GM23248 (cell line): ENCODE measurements around the gene CHCHD1.

Experiments
- EZH2 ChIP-seq: fragments of 200-600 bp; sonication (generic); IDR thresholded peaks from 2 replicates; pipeline ENCODE4 v1.6.1; 2018; ENCODE audit warnings: antibody characterized with exemption, mild to moderate bottlenecking; ENCODE audit not compliant: insufficient read depth, poor library complexity, severe bottlenecking
- EZH2phosphoT487 ChIP-seq: fragments of 200-600 bp; sonication (generic); IDR thresholded peaks from 2 replicates; pipeline ENCODE4 v1.6.1; 2018; ENCODE audit warnings: antibody characterized with exemption, moderate library complexity, mild to moderate bottlenecking, low read depth; ENCODE audit not compliant: insufficient read depth

- TF ChIP-seq EZH2 (no peak), EZH2phosphoT487 (no peak)
These were observed 20.1 kb upstream of the CHCHD1 start for GRCh38 chr10:73761781-73762180.
